ENCODE measurements around the gene MOV10L1. TPM values are rescaled to one million over a fixed set of nuclear protein-coding genes. Genes with fewer than 3 reads are reported as not detected.

Gene MOV10L1
- total and polyA plus RNA-seq, 11 donors, result 0.06 to 0.63 (median 0.13) TPM; not detected in 6

DNA sequence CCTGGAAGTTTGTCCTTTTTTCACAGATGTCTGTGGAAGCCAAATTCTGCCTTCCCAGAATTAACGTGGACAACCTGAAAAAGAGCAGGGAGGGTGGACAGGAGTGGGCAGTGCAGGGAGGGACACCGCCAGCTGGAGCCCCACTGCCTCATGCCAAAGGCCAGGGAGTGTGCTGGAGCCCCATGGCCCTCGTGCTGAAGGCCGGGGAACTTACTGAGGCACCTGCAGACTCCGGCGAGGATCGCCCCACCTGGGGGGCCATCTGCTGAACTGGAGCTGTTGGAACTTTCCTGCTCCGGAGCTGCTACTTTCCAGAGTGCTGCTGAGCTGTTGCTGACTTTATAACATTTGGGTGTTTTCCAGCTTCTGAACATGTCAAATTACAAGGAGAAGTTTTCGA, 35.2 kb downstream of the MOV10L1 start:
- Histone ChIP-seq H3K36me3 (no peaks in the 10 kb centered on the region), H3K27ac (no peak overlapping the region), H3K4me1 (peaks cover 0 to 8% (median 0%) of the 10 kb centered on the region in 12 donors), H3K27me3 (peaks cover 0 to 8% (median 0%) of the 10 kb centered on the region in 9 donors), H3K9me3 (peaks cover 0 to 25% (median 10%) of the 10 kb centered on the region in 12 donors), H3K4me3 (no peak overlapping the region)
- DNase-seq (no peak), ATAC-seq (no peak)
- TF ChIP-seq, protein P1, sequence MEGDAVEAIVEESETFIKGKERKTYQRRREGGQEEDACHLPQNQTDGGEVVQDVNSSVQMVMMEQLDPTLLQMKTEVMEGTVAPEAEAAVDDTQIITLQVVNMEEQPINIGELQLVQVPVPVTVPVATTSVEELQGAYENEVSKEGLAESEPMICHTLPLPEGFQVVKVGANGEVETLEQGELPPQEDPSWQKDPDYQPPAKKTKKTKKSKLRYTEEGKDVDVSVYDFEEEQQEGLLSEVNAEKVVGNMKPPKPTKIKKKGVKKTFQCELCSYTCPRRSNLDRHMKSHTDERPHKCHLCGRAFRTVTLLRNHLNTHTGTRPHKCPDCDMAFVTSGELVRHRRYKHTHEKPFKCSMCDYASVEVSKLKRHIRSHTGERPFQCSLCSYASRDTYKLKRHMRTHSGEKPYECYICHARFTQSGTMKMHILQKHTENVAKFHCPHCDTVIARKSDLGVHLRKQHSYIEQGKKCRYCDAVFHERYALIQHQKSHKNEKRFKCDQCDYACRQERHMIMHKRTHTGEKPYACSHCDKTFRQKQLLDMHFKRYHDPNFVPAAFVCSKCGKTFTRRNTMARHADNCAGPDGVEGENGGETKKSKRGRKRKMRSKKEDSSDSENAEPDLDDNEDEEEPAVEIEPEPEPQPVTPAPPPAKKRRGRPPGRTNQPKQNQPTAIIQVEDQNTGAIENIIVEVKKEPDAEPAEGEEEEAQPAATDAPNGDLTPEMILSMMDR (IDR thresholded peaks at IDR 0.05), result no peak
- no peak for TF ChIP-seq POLR2A (IDR thresholded peaks at IDR 0.05)
- WGBS, 4 donors, result 79 to 86% (median 85%) methylated on average over 6 to 9 of the region's 9 CpGs
- intact Hi-C loops (cut with DNase I), result no loop called here

DNA sequence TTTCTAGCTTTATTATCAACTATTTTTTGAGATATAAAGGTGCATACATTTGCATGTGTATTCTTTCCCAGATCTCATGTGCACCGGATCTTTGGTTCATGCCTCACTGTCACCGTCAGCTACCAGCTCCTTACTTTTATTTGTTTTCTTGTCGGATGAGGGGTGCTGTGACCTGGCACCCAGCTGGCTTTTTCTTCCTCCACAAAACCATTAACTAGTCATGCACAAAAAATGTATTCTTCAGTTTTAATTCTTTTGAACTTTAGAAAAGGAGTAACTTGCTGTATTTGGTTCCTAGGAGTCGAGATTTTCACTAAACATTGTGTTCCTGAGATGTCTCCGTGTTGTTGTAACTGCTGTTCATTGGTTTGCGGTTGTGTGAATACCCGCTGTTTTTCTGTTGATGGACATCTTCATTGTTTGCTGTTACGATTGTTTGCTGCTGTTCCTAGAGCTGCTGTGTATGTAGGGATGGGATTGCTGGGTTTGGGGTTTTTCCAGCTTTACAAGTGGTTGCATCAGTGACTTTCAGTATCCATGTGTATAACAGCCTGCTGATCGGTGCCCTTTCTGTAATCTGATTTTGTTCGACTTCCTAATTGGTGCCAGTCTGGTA, 39.4 kb downstream of the MOV10L1 start:
- intact Hi-C loops (cut with DNase I), result no loop called here
- DNase-seq (no peak), ATAC-seq (no peak)
- no peaks in the 10 kb centered on the region for H3K36me3 ChIP-seq
- peaks cover 0 to 6% (median 0%) of the 10 kb centered on the region in 9 donors for H3K27me3 ChIP-seq
- H3K9me3 ChIP-seq, result peaks cover 0 to 1% (median 0%) of the 10 kb centered on the region in 12 donors
- no peaks in the 10 kb centered on the region for H3K4me1 ChIP-seq
- WGBS, 4 donors, result 88 to 91% (median 89%) methylated on average over 10 of the region's 10 CpGs
- no peak overlapping the region for H3K27ac ChIP-seq
- no peak for TF ChIP-seq POLR2A (IDR thresholded peaks at IDR 0.05)
- TF ChIP-seq, protein P1 (IDR thresholded peaks at IDR 0.05), result no peak
- no peak overlapping the region for H3K4me3 ChIP-seq

DNA sequence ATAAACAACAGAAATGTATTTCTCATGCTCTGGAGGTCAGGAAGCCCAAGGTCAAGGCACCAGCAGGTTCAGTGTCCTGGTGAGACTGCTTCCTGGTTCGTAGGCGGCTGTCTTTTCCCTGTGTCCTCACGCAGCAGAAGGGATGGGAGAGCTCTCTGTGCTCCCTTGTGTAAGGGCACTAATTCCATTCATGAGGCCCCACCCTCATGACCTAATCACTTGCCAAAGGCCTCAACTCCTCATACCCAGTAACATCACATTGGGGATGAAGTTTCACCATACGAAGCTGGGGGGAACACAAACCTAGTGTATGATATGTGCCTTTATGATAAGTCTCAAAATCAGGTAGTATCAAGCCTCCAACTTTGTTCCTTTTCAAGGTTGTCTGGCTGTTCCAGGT, 42.1 kb downstream of the MOV10L1 start:
- no peak overlapping the region for H3K27ac ChIP-seq
- no peaks in the 10 kb centered on the region for H3K36me3 ChIP-seq
- no peaks in the 10 kb centered on the region for H3K9me3 ChIP-seq
- intact Hi-C loops (cut with DNase I), result no loop called here
- DNase-seq (no peak), ATAC-seq (no peak)
- no peak overlapping the region for H3K4me3 ChIP-seq
- H3K4me1 ChIP-seq, result peaks cover 0 to 7% (median 0%) of the 10 kb centered on the region in 12 donors
- WGBS, 4 donors, result 68 to 87% (median 82%) methylated on average over 4 of the region's 4 CpGs
- TF ChIP-seq, protein P1 (IDR thresholded peaks at IDR 0.05), result no peak
- no peak for TF ChIP-seq POLR2A (IDR thresholded peaks at IDR 0.05)
- H3K27me3 ChIP-seq, result peaks cover 0 to 6% (median 0%) of the 10 kb centered on the region in 9 donors

DNA sequence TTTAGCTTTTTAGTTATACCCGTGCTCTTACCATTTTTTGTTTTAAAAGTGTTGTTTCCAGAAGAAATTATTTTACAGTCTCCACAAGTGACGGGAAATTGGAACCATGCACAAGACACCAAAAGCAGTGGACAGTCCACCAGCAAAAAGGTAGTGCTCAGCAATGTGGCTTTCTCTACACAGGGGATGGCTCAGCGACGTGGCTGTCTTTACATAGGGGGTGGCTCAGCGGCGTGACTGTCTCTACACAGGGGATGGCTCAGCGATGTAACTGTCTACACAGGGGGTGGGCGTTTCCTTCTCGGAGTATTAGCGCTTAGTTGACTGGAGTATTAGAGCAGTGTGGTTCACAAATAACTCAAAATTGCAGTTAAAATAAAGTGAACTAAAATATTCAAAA, 44.7 kb downstream of the MOV10L1 start:
- TF ChIP-seq, protein P1 (IDR thresholded peaks at IDR 0.05), result no peak
- Histone ChIP-seq H3K27me3 (peaks cover 0 to 6% (median 0%) of the 10 kb centered on the region in 9 donors), H3K27ac (no peak overlapping the region), H3K9me3 (no peaks in the 10 kb centered on the region), H3K36me3 (no peaks in the 10 kb centered on the region), H3K4me1 (peaks cover 0 to 7% (median 0%) of the 10 kb centered on the region in 12 donors), H3K4me3 (no peak overlapping the region)
- intact Hi-C loops (cut with DNase I), result no loop called here
- DNase-seq (no peak), ATAC-seq (no peak)
- 80 to 87% (median 81%) methylated on average over 10 of the region's 10 CpGs for WGBS, 4 donors

Measured in heart left ventricle (tissue), 16 donors.